Neural cell (in vitro differentiated cells): ENCODE results near the gene SLC6A4. TPM values are rescaled to one million over a fixed set of nuclear protein-coding genes. Genes with fewer than 3 reads are reported as not detected.

Experiments
- H2AFZ ChIP-seq: fragments of 200-600, 300-800 bp; sonication (generic), shearing (Covaris generic); 2 replicates; pipeline ENCODE4 v1.6.0; 2014; ENCODE audit warnings: low read depth, mild to moderate bottlenecking, antibody characterized with exemption, low read length, moderate library complexity
- H3F3A ChIP-seq: fragments of 200-600 bp; shearing (Covaris generic); 2 replicates; pipeline ENCODE4 v1.6.1; 2016; ENCODE audit warnings: mild to moderate bottlenecking, moderate library complexity, mixed read lengths, antibody characterized with exemption, low read length; ENCODE audit not compliant: insufficient read depth, poor library complexity, severe bottlenecking
- H3K27ac ChIP-seq: fragments of 200-600, 300-800 bp; sonication (generic), shearing (Covaris generic); 2 replicates; pipeline ENCODE4 v1.5.1; 2014; ENCODE audit warnings: mild to moderate bottlenecking, low read length, moderate library complexity
- H3K27me3 ChIP-seq: fragments of 300-800, 200-600 bp; sonication (generic), shearing (Covaris generic); 2 replicates; pipeline ENCODE4 v1.6.0; 2014; ENCODE audit warnings: mild to moderate bottlenecking, low read depth, low read length, moderate library complexity; ENCODE audit not compliant: insufficient read depth
- H3K36me3 ChIP-seq: fragments of 300-800, 200-600 bp; sonication (generic), shearing (Covaris generic); 2 replicates; pipeline ENCODE4 v1.5.1; 2014; ENCODE audit warnings: mild to moderate bottlenecking, antibody characterized with exemption, low read length, moderate library complexity; ENCODE audit not compliant: insufficient read depth
- H3K4me2 ChIP-seq: fragments of 300-800, 200-600 bp; sonication (generic), shearing (Covaris generic); 2 replicates; pipeline ENCODE4 v1.6.0; 2014; ENCODE audit warnings: mild to moderate bottlenecking, low read length
- H3K4me3 ChIP-seq: fragments of 300-800, 200-600 bp; sonication (generic), shearing (Covaris generic); 2 replicates; pipeline ENCODE4 v1.5.1; 2014; ENCODE audit warnings: mild to moderate bottlenecking, low read length, moderate library complexity
- H3K79me2 ChIP-seq: fragments of 200-600 bp; shearing (Covaris generic); replicated peaks from 2 replicates; pipeline ENCODE4 v1.6.0; 2014; ENCODE audit warnings: mild to moderate bottlenecking, low read length, moderate library complexity; ENCODE audit not compliant: insufficient read depth
- H3K9ac ChIP-seq: fragments of 300-800, 200-600 bp; sonication (generic), shearing (Covaris generic); 2 replicates; pipeline ENCODE4 v1.6.1; 2016; ENCODE audit warnings: mild to moderate bottlenecking, low read length, mixed read lengths
- H3K9me2 ChIP-seq: fragments of 200-600 bp; shearing (Covaris generic); 2 replicates; pipeline ENCODE4 v1.6.1; 2016; ENCODE audit warnings: mild to moderate bottlenecking, low read length, mixed read lengths; ENCODE audit not compliant: insufficient read depth
- H3K9me3 ChIP-seq: fragments of 200-600, 300-800 bp; sonication (generic), shearing (Covaris generic); 2 replicates; pipeline ENCODE4 v1.6.1; 2016; ENCODE audit warnings: mild to moderate bottlenecking, mixed run types, low read length, moderate library complexity, mixed read lengths
- H4K20me1 ChIP-seq: fragments of 200-600 bp; shearing (Covaris generic); 2 replicates; pipeline ENCODE4 v1.6.1; 2016; ENCODE audit warnings: mild to moderate bottlenecking, mixed run types; ENCODE audit not compliant: insufficient read depth
- EP300 ChIP-seq: fragments of 450-650 bp; conservative IDR thresholded peaks from 2 replicates; pipeline ENCODE4 v1.6.1; 2014; ENCODE audit warnings: antibody characterized with exemption, mild to moderate bottlenecking, moderate library complexity; ENCODE audit not compliant: poor library complexity, severe bottlenecking
- EZH2 ChIP-seq: fragments of 200-600, 300-800 bp; shearing (Covaris generic), sonication (generic); IDR thresholded peaks from 2 replicates; pipeline ENCODE4 v1.6.1; 2014; ENCODE audit warnings: antibody characterized with exemption, low read length, borderline replicate concordance, mild to moderate bottlenecking; ENCODE audit not compliant: insufficient read depth, poor library complexity, severe bottlenecking
- MXI1 ChIP-seq: fragments of 450-650 bp; conservative IDR thresholded peaks from 2 replicates; pipeline ENCODE4 v1.6.1; 2014; ENCODE audit warnings: antibody characterized with exemption, mild to moderate bottlenecking; ENCODE audit not compliant: poor library complexity, severe bottlenecking
- POLR2AphosphoS5 ChIP-seq: IDR thresholded peaks from 2 replicates; pipeline ENCODE4 v1.6.1; 2012
- RAD21 ChIP-seq: fragments of 450-650 bp; conservative IDR thresholded peaks from 2 replicates; pipeline ENCODE4 v1.6.1; 2014; ENCODE audit warnings: antibody characterized with exemption, mild to moderate bottlenecking, moderate library complexity
- SMC3 ChIP-seq: fragments of 450-650 bp; conservative IDR thresholded peaks from 2 replicates; pipeline ENCODE4 v1.6.1; 2014; ENCODE audit warnings: antibody characterized with exemption, mild to moderate bottlenecking, moderate library complexity; ENCODE audit not compliant: poor library complexity
- TAF1 ChIP-seq: IDR thresholded peaks from 2 replicates; pipeline ENCODE4 v1.6.1; 2012; ENCODE audit warnings: low read depth
- polyA plus RNA-seq: library from polyadenylated mRNA; depleted of rRNA; stranded (reverse); fragments of >200 nt; gene quantifications from 2 replicates; pipeline ENCODE4 v1.2.3, GENCODE V29; 2014
- TF ChIP-seq, protein P1 (sequence below): IDR thresholded peaks from 2 replicates; pipeline ENCODE4 v1.6.1; 2012; ENCODE audit warnings: borderline replicate concordance
- TF ChIP-seq, protein P2 (sequence below): fragments of 450-650 bp; IDR thresholded peaks from 2 replicates; pipeline ENCODE4 v1.5.1; 2014; ENCODE audit warnings: antibody characterized with exemption, mild to moderate bottlenecking, moderate library complexity; ENCODE audit not compliant: poor library complexity, severe bottlenecking

The SLC6A4 gene
- polyA plus RNA-seq, 1 donor from 2014 or later: 1.1 TPM

DNA sequence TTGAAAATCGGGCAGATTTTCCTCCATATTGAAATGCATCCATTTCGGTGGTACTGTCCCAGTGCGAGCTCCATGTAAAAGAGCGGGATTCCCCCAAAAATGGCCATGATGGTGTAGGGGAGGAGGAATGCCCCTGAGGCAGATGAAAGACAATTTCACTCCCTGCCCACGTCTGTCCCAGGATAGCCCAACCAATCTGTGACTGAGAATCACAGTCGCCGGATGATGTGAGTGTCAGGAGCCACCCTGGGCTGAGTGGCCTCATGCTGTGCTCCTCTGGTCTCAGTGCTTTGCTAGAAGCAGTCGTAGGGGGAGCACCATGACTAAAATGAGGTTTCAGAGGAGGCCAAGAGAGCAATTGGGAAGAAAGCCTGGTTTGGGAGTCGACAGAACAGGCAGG, 16.7 kb downstream of the SLC6A4 start:
- no peaks in the 10 kb centered on the region for H4K20me1 ChIP-seq
- no peaks in the 10 kb centered on the region for H3K27me3 ChIP-seq
- H3K9me3 ChIP-seq: no peaks in the 10 kb centered on the region
- no peak overlapping the region for H2AFZ ChIP-seq
- no peak overlapping the region for H3K4me2 ChIP-seq
- no peak overlapping the region for H3K4me3 ChIP-seq
- no peaks in the 10 kb centered on the region for H3K9me2 ChIP-seq
- no peaks in the 10 kb centered on the region for H3F3A ChIP-seq
- H3K9ac ChIP-seq: no peak overlapping the region
- TF ChIP-seq, protein P1, sequence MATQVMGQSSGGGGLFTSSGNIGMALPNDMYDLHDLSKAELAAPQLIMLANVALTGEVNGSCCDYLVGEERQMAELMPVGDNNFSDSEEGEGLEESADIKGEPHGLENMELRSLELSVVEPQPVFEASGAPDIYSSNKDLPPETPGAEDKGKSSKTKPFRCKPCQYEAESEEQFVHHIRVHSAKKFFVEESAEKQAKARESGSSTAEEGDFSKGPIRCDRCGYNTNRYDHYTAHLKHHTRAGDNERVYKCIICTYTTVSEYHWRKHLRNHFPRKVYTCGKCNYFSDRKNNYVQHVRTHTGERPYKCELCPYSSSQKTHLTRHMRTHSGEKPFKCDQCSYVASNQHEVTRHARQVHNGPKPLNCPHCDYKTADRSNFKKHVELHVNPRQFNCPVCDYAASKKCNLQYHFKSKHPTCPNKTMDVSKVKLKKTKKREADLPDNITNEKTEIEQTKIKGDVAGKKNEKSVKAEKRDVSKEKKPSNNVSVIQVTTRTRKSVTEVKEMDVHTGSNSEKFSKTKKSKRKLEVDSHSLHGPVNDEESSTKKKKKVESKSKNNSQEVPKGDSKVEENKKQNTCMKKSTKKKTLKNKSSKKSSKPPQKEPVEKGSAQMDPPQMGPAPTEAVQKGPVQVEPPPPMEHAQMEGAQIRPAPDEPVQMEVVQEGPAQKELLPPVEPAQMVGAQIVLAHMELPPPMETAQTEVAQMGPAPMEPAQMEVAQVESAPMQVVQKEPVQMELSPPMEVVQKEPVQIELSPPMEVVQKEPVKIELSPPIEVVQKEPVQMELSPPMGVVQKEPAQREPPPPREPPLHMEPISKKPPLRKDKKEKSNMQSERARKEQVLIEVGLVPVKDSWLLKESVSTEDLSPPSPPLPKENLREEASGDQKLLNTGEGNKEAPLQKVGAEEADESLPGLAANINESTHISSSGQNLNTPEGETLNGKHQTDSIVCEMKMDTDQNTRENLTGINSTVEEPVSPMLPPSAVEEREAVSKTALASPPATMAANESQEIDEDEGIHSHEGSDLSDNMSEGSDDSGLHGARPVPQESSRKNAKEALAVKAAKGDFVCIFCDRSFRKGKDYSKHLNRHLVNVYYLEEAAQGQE: no peak
- no peak for TF ChIP-seq SMC3
- H3K36me3 ChIP-seq: no peaks in the 10 kb centered on the region
- no peak overlapping the region for H3K27ac ChIP-seq
- H3K79me2 ChIP-seq: no peaks in the 10 kb centered on the region

DNA sequence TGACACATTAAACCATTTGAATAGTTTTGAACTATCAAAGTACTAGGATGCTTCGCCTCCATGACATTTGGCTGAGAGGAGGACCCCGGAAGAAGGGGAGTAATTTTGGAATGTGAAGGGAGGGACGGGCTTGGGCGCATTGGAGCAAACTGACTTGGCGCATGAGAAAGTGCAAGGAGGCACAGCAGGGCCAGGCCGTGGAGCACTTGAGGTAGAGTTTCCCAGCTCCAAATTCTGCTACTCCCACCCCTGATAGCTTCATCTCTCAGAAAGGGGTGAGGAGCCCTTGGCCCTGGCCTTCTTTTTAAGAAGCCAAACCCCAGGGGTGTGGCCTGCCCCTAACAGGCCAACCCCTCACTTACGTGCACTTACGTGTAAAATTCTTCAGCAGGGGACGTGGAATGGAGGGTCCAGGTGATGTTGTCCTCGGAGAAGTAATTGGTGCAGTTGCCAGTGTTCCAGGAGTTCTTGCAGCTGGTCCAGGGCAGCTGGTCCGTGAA, 17.7 kb downstream of the SLC6A4 start:
- Histone ChIP-seq H3K79me2 (no peaks in the 10 kb centered on the region), H3F3A (no peaks in the 10 kb centered on the region), H3K9me3 (no peaks in the 10 kb centered on the region), H3K9me2 (no peaks in the 10 kb centered on the region), H3K9ac (no peak overlapping the region), H3K27me3 (no peaks in the 10 kb centered on the region), H3K4me2 (no peak overlapping the region), H3K27ac (no peak overlapping the region), H4K20me1 (no peaks in the 10 kb centered on the region), H3K4me3 (no peak overlapping the region), H2AFZ (no peak overlapping the region), H3K36me3 (no peaks in the 10 kb centered on the region)
- TF ChIP-seq, protein P1: no peak
- TF ChIP-seq MXI1 (no peak), TAF1 (no peak), EZH2 (no peak), RAD21 (no peak), POLR2AphosphoS5 (no peak), EP300 (no peak), SMC3 (no peak)
- TF ChIP-seq, protein P2, sequence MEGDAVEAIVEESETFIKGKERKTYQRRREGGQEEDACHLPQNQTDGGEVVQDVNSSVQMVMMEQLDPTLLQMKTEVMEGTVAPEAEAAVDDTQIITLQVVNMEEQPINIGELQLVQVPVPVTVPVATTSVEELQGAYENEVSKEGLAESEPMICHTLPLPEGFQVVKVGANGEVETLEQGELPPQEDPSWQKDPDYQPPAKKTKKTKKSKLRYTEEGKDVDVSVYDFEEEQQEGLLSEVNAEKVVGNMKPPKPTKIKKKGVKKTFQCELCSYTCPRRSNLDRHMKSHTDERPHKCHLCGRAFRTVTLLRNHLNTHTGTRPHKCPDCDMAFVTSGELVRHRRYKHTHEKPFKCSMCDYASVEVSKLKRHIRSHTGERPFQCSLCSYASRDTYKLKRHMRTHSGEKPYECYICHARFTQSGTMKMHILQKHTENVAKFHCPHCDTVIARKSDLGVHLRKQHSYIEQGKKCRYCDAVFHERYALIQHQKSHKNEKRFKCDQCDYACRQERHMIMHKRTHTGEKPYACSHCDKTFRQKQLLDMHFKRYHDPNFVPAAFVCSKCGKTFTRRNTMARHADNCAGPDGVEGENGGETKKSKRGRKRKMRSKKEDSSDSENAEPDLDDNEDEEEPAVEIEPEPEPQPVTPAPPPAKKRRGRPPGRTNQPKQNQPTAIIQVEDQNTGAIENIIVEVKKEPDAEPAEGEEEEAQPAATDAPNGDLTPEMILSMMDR: no peak
